ENCODE results near the gene RHOF. TPM values are rescaled to one million over a fixed set of nuclear protein-coding genes. Genes with fewer than 3 reads are reported as not detected.

RHOF gene
- total RNA-seq, 1 donor from 2014 or later = 25.5 TPM

DNA sequence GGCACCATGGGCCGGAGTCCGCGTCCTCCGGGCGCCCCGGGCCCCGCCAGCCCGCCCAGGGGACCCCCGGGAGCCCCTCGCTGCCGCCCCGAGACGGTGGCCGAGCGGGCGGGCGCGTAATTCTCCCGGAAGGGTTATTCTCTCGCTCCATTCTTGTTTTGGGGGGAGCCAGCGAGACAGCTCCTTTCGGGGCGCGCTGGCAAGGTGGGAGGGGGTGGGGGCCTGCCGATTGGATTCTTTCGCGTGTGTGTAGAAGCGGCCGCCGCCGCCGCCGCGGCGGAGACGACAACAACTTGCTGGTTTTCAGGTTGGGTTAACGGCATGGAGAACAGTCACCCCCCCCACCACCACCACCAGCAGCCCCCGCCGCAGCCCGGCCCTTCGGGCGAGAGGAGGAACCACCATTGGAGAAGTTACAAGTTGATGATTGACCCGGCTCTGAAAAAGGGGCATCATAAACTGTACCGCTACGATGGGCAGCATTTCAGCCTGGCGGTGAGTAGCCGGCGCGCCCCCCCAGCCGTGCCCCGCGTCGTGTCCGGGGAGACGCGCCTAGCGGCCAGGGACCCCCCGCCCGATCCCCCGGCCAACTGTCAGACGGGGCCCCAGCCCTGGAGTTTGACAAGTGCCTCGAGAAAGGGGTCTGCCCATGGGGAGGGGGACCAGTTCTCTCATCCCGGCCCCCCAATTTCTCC lies 11.1 kb upstream of the RHOF start:
- DNase-seq (ENCODE audit: low read depth, low spot score) = no peak

DNA sequence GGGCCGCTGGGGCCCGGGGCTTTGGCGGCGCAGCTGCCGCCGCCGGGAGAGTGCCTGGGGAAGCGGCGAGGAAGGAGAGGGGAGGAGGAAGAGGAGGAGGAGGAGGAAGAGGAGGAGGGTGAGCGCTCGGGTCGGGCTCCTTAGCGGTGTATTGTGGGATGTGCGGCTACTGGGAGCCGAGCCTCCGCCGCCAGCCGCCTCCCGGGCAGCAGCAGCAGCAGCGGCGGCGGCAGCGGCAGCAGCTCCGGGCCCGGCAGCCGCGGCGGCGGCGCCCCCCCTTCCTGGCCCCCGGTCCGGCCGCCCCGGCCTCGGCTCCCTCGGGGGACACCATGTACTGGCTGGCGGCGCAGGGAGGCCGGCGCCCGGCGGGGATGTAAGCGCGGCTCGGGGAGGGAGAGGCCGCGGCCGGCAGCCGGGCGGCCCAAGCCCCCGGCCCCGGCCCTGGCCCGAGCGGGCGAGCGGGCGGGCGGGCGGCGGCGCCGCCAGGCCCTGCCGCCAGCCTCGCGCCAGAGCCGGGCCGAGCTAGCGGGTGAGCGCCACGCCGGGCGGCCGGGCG lies 10.5 kb upstream of the RHOF start, which contains the start of gene SETD1B:
SETD1B (plus strand) TSS at position 149 of the 556 bp plus-strand sequence. CDS start 729 bp downstream, outside the sequence.
- H3K4me1 Mint-ChIP-seq = peaks cover 47% of the 10 kb centered on the region
- H3K4me3 Mint-ChIP-seq = peak within 1 kb of the TSS; percentile 93
- peaks cover 10% of the 10 kb centered on the region for H3K36me3 Mint-ChIP-seq (ENCODE audit: low read depth)

More for the DNA sequence above, 11.1 kb upstream of the RHOF start:
- TF ChIP-seq, protein P1, sequence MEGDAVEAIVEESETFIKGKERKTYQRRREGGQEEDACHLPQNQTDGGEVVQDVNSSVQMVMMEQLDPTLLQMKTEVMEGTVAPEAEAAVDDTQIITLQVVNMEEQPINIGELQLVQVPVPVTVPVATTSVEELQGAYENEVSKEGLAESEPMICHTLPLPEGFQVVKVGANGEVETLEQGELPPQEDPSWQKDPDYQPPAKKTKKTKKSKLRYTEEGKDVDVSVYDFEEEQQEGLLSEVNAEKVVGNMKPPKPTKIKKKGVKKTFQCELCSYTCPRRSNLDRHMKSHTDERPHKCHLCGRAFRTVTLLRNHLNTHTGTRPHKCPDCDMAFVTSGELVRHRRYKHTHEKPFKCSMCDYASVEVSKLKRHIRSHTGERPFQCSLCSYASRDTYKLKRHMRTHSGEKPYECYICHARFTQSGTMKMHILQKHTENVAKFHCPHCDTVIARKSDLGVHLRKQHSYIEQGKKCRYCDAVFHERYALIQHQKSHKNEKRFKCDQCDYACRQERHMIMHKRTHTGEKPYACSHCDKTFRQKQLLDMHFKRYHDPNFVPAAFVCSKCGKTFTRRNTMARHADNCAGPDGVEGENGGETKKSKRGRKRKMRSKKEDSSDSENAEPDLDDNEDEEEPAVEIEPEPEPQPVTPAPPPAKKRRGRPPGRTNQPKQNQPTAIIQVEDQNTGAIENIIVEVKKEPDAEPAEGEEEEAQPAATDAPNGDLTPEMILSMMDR (conservative IDR thresholded peaks at IDR 0.05) = no peak
- H3K27me3 Mint-ChIP-seq (ENCODE audit: low read depth) = peaks cover 17% of the 10 kb centered on the region
- peak overlapping the region; percentile 84 for H3K4me3 Mint-ChIP-seq
- no peaks in the 10 kb centered on the region for H3K9me3 Mint-ChIP-seq
- no peak overlapping the region for H3K27ac Mint-ChIP-seq (ENCODE audit: unreplicated experiment)
- peaks cover 42% of the 10 kb centered on the region for H3K4me1 Mint-ChIP-seq
- H3K36me3 Mint-ChIP-seq (ENCODE audit: low read depth) = peaks cover 13% of the 10 kb centered on the region

DNA sequence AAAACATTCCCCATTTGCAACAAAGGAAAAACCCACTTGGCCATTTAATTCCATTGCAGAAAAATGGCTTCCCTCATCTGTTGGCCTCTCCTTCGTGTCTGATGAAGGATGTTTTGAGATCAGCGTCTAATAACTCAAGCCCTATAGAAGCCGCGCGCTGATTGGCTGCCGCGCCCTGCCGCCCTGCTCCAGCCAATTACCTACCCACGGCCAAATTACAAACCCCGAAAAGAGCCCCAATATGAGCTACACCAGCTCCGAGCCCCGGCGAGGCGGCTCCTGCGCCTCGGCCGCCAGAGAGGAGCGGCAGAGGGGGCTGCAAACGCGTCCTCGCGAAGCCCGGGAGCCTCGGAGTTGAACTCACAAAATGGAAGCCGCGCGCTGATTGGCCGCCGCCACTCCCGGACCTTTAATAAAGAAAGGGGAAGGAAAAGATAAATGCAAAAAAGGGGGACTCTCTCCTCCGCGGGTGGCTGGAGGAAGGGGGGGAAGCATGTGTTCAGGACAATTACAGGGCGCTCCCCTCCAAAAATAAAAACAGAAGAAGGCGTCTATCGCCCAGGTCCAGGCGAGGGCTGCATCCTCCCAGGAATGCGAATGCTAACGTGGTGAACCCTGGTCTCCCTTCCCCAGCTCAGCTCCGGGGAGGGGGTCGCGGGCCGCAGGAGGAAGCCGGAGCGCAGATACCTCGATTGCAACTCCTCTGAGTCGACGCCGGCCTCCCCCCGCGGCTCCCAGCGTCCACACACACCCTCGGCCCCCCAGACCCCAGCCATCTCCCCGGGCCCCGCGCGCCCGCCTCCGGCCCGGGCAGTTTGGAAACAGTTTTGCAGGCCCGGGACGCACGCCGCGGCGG lies 9.6 kb upstream of the RHOF start:
- Mint-ChIP-seq H3K36me3 (ENCODE audit: low read depth) (peaks cover 10% of the 10 kb centered on the region), H3K4me3 (peak overlapping the region; percentile 93), H3K9me3 (no peaks in the 10 kb centered on the region), H3K27me3 (ENCODE audit: low read depth) (peaks cover 24% of the 10 kb centered on the region), H3K27ac (ENCODE audit: unreplicated experiment) (peak overlapping the region; percentile 99), H3K4me1 (peaks cover 56% of the 10 kb centered on the region)
- TF ChIP-seq, protein P1 (conservative IDR thresholded peaks at IDR 0.05) = no peak
- DNase-seq (ENCODE audit: low read depth, low spot score) = peak; percentile 87

More for the DNA sequence above, 10.5 kb upstream of the RHOF start, which contains the start of gene SETD1B:
- no peak for DNase-seq (ENCODE audit: low read depth, low spot score)
- peak within 1 kb of the TSS; percentile 99 for H3K27ac Mint-ChIP-seq (ENCODE audit: unreplicated experiment)
- TF ChIP-seq, protein P1 (conservative IDR thresholded peaks at IDR 0.05) = no peak
- H3K9me3 Mint-ChIP-seq = no peaks in the 10 kb centered on the region
- H3K27me3 Mint-ChIP-seq (ENCODE audit: low read depth) = peaks cover 21% of the 10 kb centered on the region

DNA sequence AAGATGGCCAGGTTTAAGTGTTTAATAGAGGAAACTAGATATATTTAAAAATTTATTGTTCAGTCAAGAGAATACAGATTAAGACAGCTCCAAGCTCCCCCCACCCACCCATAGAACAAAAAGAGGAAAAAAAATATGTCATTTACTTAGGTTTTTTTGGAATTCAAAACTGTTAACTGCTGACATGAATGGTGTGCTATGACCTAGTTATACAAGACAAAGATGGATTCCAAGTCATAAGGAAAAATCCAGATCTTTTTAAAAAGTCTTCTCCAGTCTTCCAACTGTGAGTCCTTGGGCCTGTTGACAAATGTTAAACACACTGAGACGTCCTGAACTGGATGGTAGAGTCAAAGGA lies 9.0 kb upstream of the RHOF start:
- TF ChIP-seq, protein P1 (conservative IDR thresholded peaks at IDR 0.05) = no peak
- Mint-ChIP-seq H3K27me3 (ENCODE audit: low read depth) (peaks cover 25% of the 10 kb centered on the region), H3K36me3 (ENCODE audit: low read depth) (peaks cover 11% of the 10 kb centered on the region), H3K9me3 (no peaks in the 10 kb centered on the region), H3K4me1 (peaks cover 61% of the 10 kb centered on the region), H3K4me3 (peak overlapping the region; percentile 93), H3K27ac (ENCODE audit: unreplicated experiment) (peak overlapping the region; percentile 99)
- DNase-seq (ENCODE audit: low read depth, low spot score) = no peak
